ENCODE results near the gene GGPS1.
"Not testable (repeated sequence)": the region's sequence is repeated elsewhere in the genome, so short reads cannot be mapped to it uniquely, and the experiment has no call there.

Gene GGPS1

GRCh38 chr1:235304549-235305451, 23.6 kb upstream of the GGPS1 start:
- no peak for DNase-seq (ENCODE audit: low read depth)

- no peak for DNase-seq (ENCODE audit: low read depth)
Observed at GRCh38 chr1:235307158-235308124, 20.9 kb upstream of the GGPS1 start.

GRCh38 chr1:235309206-235309605, 19.2 kb upstream of the GGPS1 start:
- DNase-seq (ENCODE audit: low read depth), result not testable (repeated sequence)

- no peak for DNase-seq (ENCODE audit: low read depth)
Observed at GRCh38 chr1:235313262-235313661, 15.1 kb upstream of the GGPS1 start.

- no peak for DNase-seq (ENCODE audit: low read depth)
Observed at GRCh38 chr1:235313931-235314678, 14.3 kb upstream of the GGPS1 start.

GRCh38 chr1:235315173-235315572, 13.2 kb upstream of the GGPS1 start:
- no peak for DNase-seq (ENCODE audit: low read depth)

- DNase-seq (ENCODE audit: low read depth), result no peak
Observed at GRCh38 chr1:235315735-235316134, 12.6 kb upstream of the GGPS1 start.

GRCh38 chr1:235317168-235317567, 11.2 kb upstream of the GGPS1 start:
- no peak for DNase-seq (ENCODE audit: low read depth)

GRCh38 chr1:235319255-235319654, 9.1 kb upstream of the GGPS1 start:
- DNase-seq (ENCODE audit: low read depth), result no peak

- no peak for DNase-seq (ENCODE audit: low read depth)
Observed at GRCh38 chr1:235320521-235321179, 7.7 kb upstream of the GGPS1 start.

GRCh38 chr1:235324296-235324695, 4.1 kb upstream of the GGPS1 start:
- DNase-seq (ENCODE audit: low read depth), result no peak

- DNase-seq (ENCODE audit: low read depth), result no peak
Observed at GRCh38 chr1:235325139-235325538, 3.2 kb upstream of the GGPS1 start.

GRCh38 chr1:235325854-235326253, 2.5 kb upstream of the GGPS1 start:
- DNase-seq (ENCODE audit: low read depth), result no peak

GRCh38 chr1:235326719-235327558, 1.4 kb upstream of the GGPS1 start:
- DNase-seq (ENCODE audit: low read depth), result peak; percentile 53

- DNase-seq (ENCODE audit: low read depth), result peak; percentile 62
Observed at GRCh38 chr1:235327559-235328270, 655 bp upstream of the GGPS1 start, which contains the start of gene ARID4B. Gene ARID4B (minus strand): TSS chr1:235328179. CDS start chr1:235326919, 1,260 bp downstream.

- peak; percentile 25 for DNase-seq (ENCODE audit: low read depth)
Observed at GRCh38 chr1:235329139-235329902, 951 bp downstream of the GGPS1 start.

GRCh38 chr1:235330918-235331285, 2.5 kb downstream of the GGPS1 start:
- no peak for DNase-seq (ENCODE audit: low read depth)

- DNase-seq (ENCODE audit: low read depth), result no peak
Observed at GRCh38 chr1:235331401-235331800, 3.0 kb downstream of the GGPS1 start.

GRCh38 chr1:235336903-235337302, 8.5 kb downstream of the GGPS1 start:
- no peak for DNase-seq (ENCODE audit: low read depth)
